Lung (tissue), 12 donors: ENCODE results near the gene VDR. TPM values are rescaled to one million over a fixed set of nuclear protein-coding genes. Genes with fewer than 3 reads are reported as not detected.

Experiments
- ATAC-seq: fragments of 200-7000 bp; cut with Tn5 transposase; one replicate; pipeline ENCODE4 v1.9.1; 2020; ENCODE audit warnings: moderate number of reproducible peaks; ENCODE audit not compliant: insufficient read depth, low FRiP score
- DNase-seq, 3 donors: peaks; one replicate each; pipeline ENCODE4 v3.0.0-alpha.2; 2013 to 2017
- H3K27ac ChIP-seq, 2 donors: one replicate each; pipeline ENCODE4 v1.5.1; 2013; ENCODE audit warnings: mild to moderate bottlenecking in 2 of 2, moderate library complexity in 2 of 2, control low read depth in 1 of 2, inconsistent platforms in 1 of 2, low read depth in 1 of 2, low read length in 1 of 2
- H3K27me3 ChIP-seq, 3 donors: one replicate each; pipeline ENCODE4 v1.5.1; 2013; ENCODE audit warnings: low read length in 2 of 3; ENCODE audit not compliant: control insufficient read depth in 3 of 3, insufficient read depth in 3 of 3
- H3K36me3 ChIP-seq, 4 donors: one replicate each; pipeline ENCODE4 v1.5.1; 2013; ENCODE audit warnings: low read length in 4 of 4, mild to moderate bottlenecking in 1 of 4, moderate library complexity in 1 of 4; ENCODE audit not compliant: control insufficient read depth in 4 of 4, insufficient read depth in 4 of 4
- H3K4me1 ChIP-seq, 5 donors: one replicate each; pipeline ENCODE4 v1.5.1; 2013; ENCODE audit warnings: low read length in 5 of 5, mild to moderate bottlenecking in 2 of 5, moderate library complexity in 1 of 5; ENCODE audit not compliant: control insufficient read depth in 5 of 5, insufficient read depth in 5 of 5
- H3K4me3 ChIP-seq: one replicate; pipeline ENCODE4 v1.5.1; 2013; ENCODE audit warnings: mild to moderate bottlenecking, control low read depth, moderate library complexity
- H3K9ac ChIP-seq, 2 donors: one replicate each; pipeline ENCODE4 v1.5.1; 2013; ENCODE audit warnings: low read length in 2 of 2, control low read depth in 1 of 2; ENCODE audit not compliant: insufficient read depth in 1 of 2
- H3K9me3 ChIP-seq, 4 donors: one replicate each; pipeline ENCODE4 v1.5.1; 2013; ENCODE audit warnings: low read length in 3 of 4, mild to moderate bottlenecking in 1 of 4, moderate library complexity in 1 of 4; ENCODE audit not compliant: control insufficient read depth in 4 of 4, insufficient read depth in 3 of 4
- CTCF ChIP-seq: IDR thresholded peaks from 2 replicates; pipeline ENCODE4 v1.5.1; 2012; ENCODE audit warnings: mild to moderate bottlenecking; ENCODE audit errors: control extremely low read depth, extremely low read depth
- WGBS, 2 donors: extraction: QIAGEN DNeasy Blood & Tissue Kit; methylation state at CpG; one replicate each; pipeline ENCODE4 v1.1.7; 2013; 5-methylcytosine and 5-hydroxymethylcytosine counted together
- polyA plus RNA-seq, 2 donors: library from polyadenylated mRNA; stranded (reverse); fragments of 200-250 nt; gene quantifications; one replicate each; pipeline ENCODE4 v1.2.1, GENCODE V29; 2013
- total RNA-seq, 2 donors: library from RNA; depleted of rRNA in 1 of 2; stranded (reverse); fragments of >200 nt in 1 of 2; gene quantifications; one replicate each; pipeline ENCODE4 v1.2.1, GENCODE V29; 2014 to 2021
- donor health status: control.
- donor health status: control.
- donor health status: Bipolar disorder and iron deficiency.
- donor health status: healthy.
- donor health status: DM: yes; HTN: yes; CAD: no.

VDR gene
- total and polyA plus RNA-seq, 4 donors: 4.4 to 27.4 (median 14.3) TPM

DNA sequence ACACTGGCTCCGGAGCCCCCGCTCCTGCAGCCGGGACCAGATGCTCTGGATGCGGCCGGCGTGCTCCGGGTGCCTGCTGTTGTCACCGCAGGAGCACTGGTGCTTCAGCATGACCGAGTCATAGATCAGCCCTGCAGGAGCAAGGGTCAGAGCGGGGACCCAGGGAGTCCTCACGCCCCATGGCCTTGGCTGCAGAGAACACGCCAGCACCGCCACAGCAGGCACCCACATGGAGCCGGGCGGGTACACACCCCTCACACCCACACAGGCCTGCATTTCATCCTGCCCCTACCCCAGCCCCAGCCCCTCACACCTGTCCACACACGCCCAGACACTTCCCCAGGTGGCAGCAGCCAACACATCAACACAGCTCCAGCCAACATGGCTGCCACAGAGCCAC, 112.9 kb downstream of the VDR start:
- H3K27me3 ChIP-seq: no peaks in the 10 kb centered on the region
- DNase-seq (no peak), ATAC-seq (no peak)
- H3K36me3 ChIP-seq: peaks cover 31 to 88% (median 42%) of the 10 kb centered on the region in 4 donors
- H3K27ac ChIP-seq: no peak overlapping the region
- 94 to 96% methylated on average over 16 of the region's 16 CpGs for WGBS, 2 donors
- no peaks in the 10 kb centered on the region for H3K9me3 ChIP-seq
- no peaks in the 10 kb centered on the region for H3K4me1 ChIP-seq
- TF ChIP-seq CTCF: no peak
- no peak overlapping the region for H3K4me3 ChIP-seq
- H3K9ac ChIP-seq: no peak overlapping the region

Other genes with a start within 250 kb of the VDR start
- 10 to 100 TPM; 18.9 to 19.9 TPM for gene RPAP3, start 199.0 kb downstream of the VDR start, total RNA-seq
- 10 to 100 TPM in 1 of 2 donors, 1 to 10 TPM in 1; 9.5 to 10.8 TPM for gene RPAP3, start 199.0 kb downstream of the VDR start, polyA plus RNA-seq
- gene ENDOU, start 179.5 kb downstream of the VDR start, total RNA-seq: under 1 TPM in 1 of 2 donors, not detected in 1; 0.31 TPM
- under 1 TPM; 0.07 to 0.45 TPM for gene ENDOU, start 179.5 kb downstream of the VDR start, polyA plus RNA-seq
- gene RAPGEF3, start 146.1 kb downstream of the VDR start, total RNA-seq: 10 to 100 TPM; 11.3 to 26.5 TPM
- 10 to 100 TPM in 1 of 2 donors, 1 to 10 TPM in 1; 8.3 to 40.4 TPM for gene RAPGEF3, start 146.1 kb downstream of the VDR start, polyA plus RNA-seq
- gene SLC48A1, start 131.8 kb downstream of the VDR start, total RNA-seq: 10 to 100 TPM; 16.9 to 31.3 TPM
- 10 to 100 TPM; 16.8 to 24.5 TPM for gene SLC48A1, start 131.8 kb downstream of the VDR start, polyA plus RNA-seq
- gene HDAC7, start 85.1 kb downstream of the VDR start, total RNA-seq: 100 to 1,000 TPM in 1 of 2 donors, 10 to 100 TPM in 1; 49.3 to 119 TPM
- 10 to 100 TPM; 67.6 to 71.9 TPM for gene HDAC7, start 85.1 kb downstream of the VDR start, polyA plus RNA-seq
- gene TMEM106C, start 58.6 kb upstream of the VDR start, total RNA-seq: 10 to 100 TPM; 35.1 to 53.0 TPM
- gene TMEM106C, start 58.6 kb upstream of the VDR start, polyA plus RNA-seq: 10 to 100 TPM; 29.3 to 33.1 TPM
- gene COL2A1, start 99.5 kb upstream of the VDR start, total RNA-seq: 1 to 10 TPM in 1 of 2 donors, under 1 TPM in 1; 0.15 to 8.7 TPM
- under 1 TPM in 1 of 2 donors, not detected in 1; 0.05 TPM for gene COL2A1, start 99.5 kb upstream of the VDR start, polyA plus RNA-seq
- gene SENP1, start 201.1 kb upstream of the VDR start, total RNA-seq: 10 to 100 TPM; 20.0 to 30.8 TPM
- 1 to 10 TPM; 3.5 to 5.9 TPM for gene SENP1, start 201.1 kb upstream of the VDR start, polyA plus RNA-seq
- 10 to 100 TPM; 37.5 to 48.9 TPM for gene PFKM, start 214.4 kb upstream of the VDR start, total RNA-seq
- 10 to 100 TPM; 14.0 to 23.3 TPM for gene PFKM, start 214.4 kb upstream of the VDR start, polyA plus RNA-seq